SU-DHL-6 (cell line): Measurements from ENCODE around the gene NELL1.

ENCODE experiments used
- H2AFZ ChIP-seq: fragments of 200-600 bp; sonication (generic); 2 replicates; pipeline ENCODE4 v1.6.1; 2014; ENCODE audit warnings: low read depth, mild to moderate bottlenecking, moderate library complexity, mixed read lengths, antibody characterized with exemption, low read length; ENCODE audit not compliant: severe bottlenecking
- H3F3A ChIP-seq: fragments of 200-600 bp; shearing (Covaris generic); 2 replicates; pipeline ENCODE4 v1.6.0; 2016; ENCODE audit warnings: antibody characterized with exemption, mild to moderate bottlenecking; ENCODE audit not compliant: insufficient read depth
- H3K27ac ChIP-seq: fragments of 200-600 bp; sonication (generic); 2 replicates; pipeline ENCODE4 v1.5.1; 2016; ENCODE audit warnings: low read depth, mild to moderate bottlenecking, low read length, moderate library complexity, mixed read lengths
- H3K27me3 ChIP-seq: fragments of 200-600 bp; sonication (generic), shearing (Covaris generic); 2 replicates; pipeline ENCODE4 v1.6.0; 2014; ENCODE audit warnings: mild to moderate bottlenecking, low read length
- H3K36me3 ChIP-seq: fragments of 200-600 bp; sonication (generic); 2 replicates; pipeline ENCODE4 v1.6.1; 2014; ENCODE audit warnings: mild to moderate bottlenecking, low read length, mixed read lengths
- H3K4me2 ChIP-seq: fragments of 300-600, 200-600 bp; shearing (Covaris generic), sonication (generic); 2 replicates; pipeline ENCODE4 v1.6.0; 2014; ENCODE audit warnings: low read length, low read depth, mild to moderate bottlenecking; ENCODE audit not compliant: poor library complexity, severe bottlenecking
- H3K4me3 ChIP-seq: fragments of 200-600 bp; sonication (generic); 2 replicates; pipeline ENCODE4 v1.5.1; 2014; ENCODE audit warnings: antibody characterized with exemption, low read length, mild to moderate bottlenecking, mixed read lengths; ENCODE audit not compliant: insufficient read depth, poor library complexity, severe bottlenecking
- H3K79me2 ChIP-seq: fragments of 200-600 bp; sonication (generic); 2 replicates; pipeline ENCODE4 v1.6.1; 2014; ENCODE audit warnings: mild to moderate bottlenecking, low read length, moderate library complexity; ENCODE audit not compliant: insufficient read depth
- H3K9ac ChIP-seq: fragments of 200-600 bp; sonication (generic); 2 replicates; pipeline ENCODE4 v1.7.0; 2014; ENCODE audit warnings: mild to moderate bottlenecking, low read length
- H3K9me2 ChIP-seq: fragments of 200-600 bp; sonication (generic); replicated peaks from 2 replicates; pipeline ENCODE4 v1.6.1; 2014; ENCODE audit warnings: low read length; ENCODE audit not compliant: insufficient read depth
- H3K9me3 ChIP-seq: fragments of 200-600 bp; sonication (generic); 2 replicates; pipeline ENCODE4 v1.6.1; 2014; ENCODE audit warnings: low read length, mixed read lengths; ENCODE audit not compliant: insufficient read depth
- H4K20me1 ChIP-seq: fragments of 200-600 bp; sonication (generic); 2 replicates; pipeline ENCODE4 v1.6.1; 2014; ENCODE audit warnings: low read depth, mild to moderate bottlenecking, antibody characterized with exemption, low read length, moderate library complexity, mixed read lengths
- EZH2phosphoT487 ChIP-seq: fragments of 200-600 bp; sonication (generic), shearing (Covaris generic); conservative IDR thresholded peaks from 2 replicates; pipeline ENCODE4 v1.6.1; 2018; ENCODE audit warnings: mild to moderate bottlenecking, antibody characterized with exemption, low read length, moderate library complexity, mixed read lengths
- TF ChIP-seq, protein P1 (sequence below): fragments of 200-600 bp; sonication (generic); IDR thresholded peaks from one replicate; pipeline ENCODE4 v1.5.1; 2017; ENCODE audit warnings: antibody characterized with exemption, mild to moderate bottlenecking, low read length, moderate library complexity; ENCODE audit not compliant: insufficient read depth, poor library complexity, severe bottlenecking

Gene NELL1

DNA sequence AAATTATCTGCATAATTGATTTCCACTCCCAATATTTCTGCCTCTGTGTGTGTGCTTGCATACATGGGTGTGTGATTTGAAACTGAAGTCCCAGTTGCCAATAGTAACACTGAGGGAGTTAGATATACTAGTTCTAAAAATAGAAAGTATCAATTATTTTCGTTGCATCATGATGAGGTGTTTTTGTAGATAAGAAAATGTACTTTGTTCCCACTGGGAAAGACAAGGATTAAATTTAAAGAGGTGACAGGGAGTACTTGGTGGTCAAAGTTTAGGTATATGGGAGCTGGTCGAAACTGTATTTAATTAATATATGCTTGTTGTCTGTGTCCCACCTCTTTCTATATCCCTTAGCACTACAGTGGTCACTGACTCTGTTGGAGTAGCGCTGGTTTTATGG, 444.5 kb downstream of the NELL1 start:
- Histone ChIP-seq H2AFZ (no peak overlapping the region), H3K27ac (no peak overlapping the region), H3K9me3 (no peaks in the 10 kb centered on the region), H3K27me3 (no peaks in the 10 kb centered on the region), H4K20me1 (no peaks in the 10 kb centered on the region), H3K4me3 (no peak overlapping the region), H3K9me2 (no peaks in the 10 kb centered on the region), H3F3A (no peaks in the 10 kb centered on the region), H3K36me3 (no peaks in the 10 kb centered on the region), H3K9ac (no peak overlapping the region), H3K4me2 (no peak overlapping the region), H3K79me2 (no peaks in the 10 kb centered on the region)
- TF ChIP-seq EZH2phosphoT487 = no peak
- TF ChIP-seq, protein P1, sequence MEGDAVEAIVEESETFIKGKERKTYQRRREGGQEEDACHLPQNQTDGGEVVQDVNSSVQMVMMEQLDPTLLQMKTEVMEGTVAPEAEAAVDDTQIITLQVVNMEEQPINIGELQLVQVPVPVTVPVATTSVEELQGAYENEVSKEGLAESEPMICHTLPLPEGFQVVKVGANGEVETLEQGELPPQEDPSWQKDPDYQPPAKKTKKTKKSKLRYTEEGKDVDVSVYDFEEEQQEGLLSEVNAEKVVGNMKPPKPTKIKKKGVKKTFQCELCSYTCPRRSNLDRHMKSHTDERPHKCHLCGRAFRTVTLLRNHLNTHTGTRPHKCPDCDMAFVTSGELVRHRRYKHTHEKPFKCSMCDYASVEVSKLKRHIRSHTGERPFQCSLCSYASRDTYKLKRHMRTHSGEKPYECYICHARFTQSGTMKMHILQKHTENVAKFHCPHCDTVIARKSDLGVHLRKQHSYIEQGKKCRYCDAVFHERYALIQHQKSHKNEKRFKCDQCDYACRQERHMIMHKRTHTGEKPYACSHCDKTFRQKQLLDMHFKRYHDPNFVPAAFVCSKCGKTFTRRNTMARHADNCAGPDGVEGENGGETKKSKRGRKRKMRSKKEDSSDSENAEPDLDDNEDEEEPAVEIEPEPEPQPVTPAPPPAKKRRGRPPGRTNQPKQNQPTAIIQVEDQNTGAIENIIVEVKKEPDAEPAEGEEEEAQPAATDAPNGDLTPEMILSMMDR = no peak

DNA sequence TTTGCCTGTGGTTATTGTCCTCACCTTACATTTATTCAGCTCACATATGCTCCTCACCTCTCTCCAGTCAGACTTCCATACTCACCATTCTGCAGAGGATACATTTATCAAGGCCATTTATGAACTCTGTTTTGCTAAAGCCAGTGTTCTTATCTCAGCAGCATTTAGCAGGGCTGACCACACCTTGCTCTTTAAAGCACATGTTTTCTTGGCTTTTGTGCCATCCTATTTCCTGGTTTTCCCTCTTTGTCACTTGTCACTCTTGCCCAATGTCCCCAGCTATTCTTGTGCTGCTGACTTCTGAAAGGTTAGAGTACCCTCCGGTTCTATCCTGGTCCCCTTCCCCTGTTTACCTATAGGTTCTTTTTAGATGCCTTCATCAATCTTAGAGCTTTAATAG, 446.6 kb downstream of the NELL1 start:
- no peak for TF ChIP-seq EZH2phosphoT487
- TF ChIP-seq, protein P1 = no peak

DNA sequence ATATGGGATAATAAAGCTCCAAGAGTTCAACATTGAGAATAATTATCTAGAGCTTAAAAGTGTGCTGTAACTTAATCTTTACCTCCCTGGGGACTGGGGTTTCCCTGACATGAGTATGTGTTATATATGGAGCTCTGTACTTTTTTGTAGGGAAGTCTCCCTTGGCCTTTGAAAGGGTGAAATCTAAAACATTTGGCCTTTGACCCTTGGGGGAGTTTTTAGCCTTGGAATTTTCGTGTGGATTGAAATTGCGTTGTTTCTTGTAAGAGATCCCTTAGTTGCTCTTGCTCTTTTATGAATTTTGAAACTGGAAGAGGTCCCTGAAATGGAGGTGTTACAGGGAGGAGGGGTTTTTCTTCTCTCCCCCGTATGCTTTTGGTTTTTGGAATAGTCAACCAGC, 450.0 kb downstream of the NELL1 start:
- Histone ChIP-seq H3K79me2 (no peaks in the 10 kb centered on the region), H3K36me3 (no peaks in the 10 kb centered on the region), H3K4me3 (no peak overlapping the region), H3K27me3 (no peaks in the 10 kb centered on the region), H3K4me2 (no peak overlapping the region), H3K27ac (no peak overlapping the region), H3K9me3 (no peaks in the 10 kb centered on the region), H3F3A (no peaks in the 10 kb centered on the region), H3K9me2 (no peaks in the 10 kb centered on the region), H2AFZ (no peak overlapping the region), H4K20me1 (no peaks in the 10 kb centered on the region), H3K9ac (no peak overlapping the region)
- TF ChIP-seq, protein P1 = no peak
- TF ChIP-seq EZH2phosphoT487 = no peak

More for the DNA sequence above, 446.6 kb downstream of the NELL1 start:
- Histone ChIP-seq H3K4me2 (no peak overlapping the region), H3K9me3 (no peaks in the 10 kb centered on the region), H3F3A (no peaks in the 10 kb centered on the region), H3K36me3 (no peaks in the 10 kb centered on the region), H3K4me3 (no peak overlapping the region), H3K79me2 (no peaks in the 10 kb centered on the region), H2AFZ (no peak overlapping the region), H3K9me2 (no peaks in the 10 kb centered on the region), H3K9ac (no peak overlapping the region), H3K27me3 (no peaks in the 10 kb centered on the region), H3K27ac (no peak overlapping the region), H4K20me1 (no peaks in the 10 kb centered on the region)
